NCI-H2029 treated with DMSO at 0.1 percent for 48 hours (cell line): ENCODE measurements around the gene OR5D14.

Source experiments
- DNase-seq: peaks from one replicate; lab custom pipeline; 2025; lab: John Stamatoyannopoulos, UW

Gene OR5D14

GRCh38 chr11:55795256-55795655, at the start of gene OR5D14:
Gene OR5D14, plus strand, starts transcription at chr11:55795556. Its CDS starts 0 bp downstream, at chr11:55795556.
- no peak for DNase-seq

DNA sequence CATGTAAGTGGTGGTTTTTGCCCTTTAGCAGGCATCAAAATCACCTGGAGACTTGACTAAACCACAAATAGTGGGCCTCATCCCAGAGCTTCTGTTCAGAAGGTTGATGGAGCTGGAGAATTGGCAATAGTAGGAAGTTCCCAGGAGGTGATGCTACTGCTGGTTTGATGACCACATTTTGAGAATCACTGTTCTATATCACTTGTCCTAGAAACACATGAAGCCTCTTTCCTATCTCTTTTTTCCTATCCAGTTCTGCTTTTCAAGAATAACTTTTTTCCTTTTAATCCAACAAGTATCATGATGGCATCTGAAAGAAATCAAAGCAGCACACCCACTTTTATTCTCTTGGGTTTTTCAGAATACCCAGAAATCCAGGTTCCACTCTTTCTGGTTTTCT, 22.2 kb upstream of the OR5D14 start, which contains the start of gene OR5D13:
TSS of gene OR5D13 (plus strand) at position 301 of the 400 bp plus-strand sequence. CDS start at position 301, 0 bp downstream.
- DNase-seq = no peak

- no peak for DNase-seq
Measured at GRCh38 chr11:55791606-55792005, 3.8 kb upstream of the OR5D14 start.

DNA sequence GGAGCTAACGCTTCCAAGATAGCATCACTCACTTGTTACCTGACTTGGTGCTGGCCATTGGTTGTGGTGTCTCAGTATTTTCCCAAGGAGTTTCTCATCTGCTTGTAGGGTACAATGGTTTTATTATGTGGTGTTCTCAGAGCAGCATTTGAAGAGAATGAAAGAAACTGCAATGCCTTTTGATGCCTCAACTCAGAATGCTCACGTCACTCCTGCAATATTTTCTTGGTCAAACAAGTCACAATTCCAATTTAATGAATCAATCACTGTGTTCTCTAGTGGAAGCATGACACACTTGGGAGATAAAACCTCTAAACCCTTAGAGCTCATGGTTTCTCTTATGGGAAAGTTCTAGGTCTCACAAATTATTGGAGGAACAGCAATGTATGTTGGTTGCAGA, 2.0 kb upstream of the OR5D14 start:
- no peak for DNase-seq

- DNase-seq = no peak
Measured at GRCh38 chr11:55806248-55806647, 10.9 kb downstream of the OR5D14 start.

DNA sequence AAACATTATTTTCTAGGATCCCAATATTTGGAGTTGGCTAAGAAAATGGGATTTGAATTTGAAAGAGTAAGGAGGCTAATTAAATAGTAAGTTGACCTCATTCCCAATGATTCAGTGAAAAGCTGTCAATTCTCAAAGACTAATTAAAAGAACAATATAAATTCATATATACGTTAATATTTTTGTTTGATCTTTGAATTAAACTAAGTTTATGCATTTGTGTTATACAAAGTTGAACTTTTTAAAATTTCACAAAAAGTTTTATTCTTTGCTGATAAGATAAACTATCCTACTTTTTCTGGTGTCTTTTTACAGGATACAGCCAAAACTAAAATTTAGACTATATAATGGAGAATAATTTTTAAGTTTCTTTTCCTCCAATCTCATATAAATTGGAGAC, 15.7 kb downstream of the OR5D14 start, which contains the start of gene OR5L1:
TSS of gene OR5L1 (plus strand) at position 301 of the 400 bp plus-strand sequence. CDS start 100 bp downstream, outside the sequence.
- no peak for DNase-seq

DNA sequence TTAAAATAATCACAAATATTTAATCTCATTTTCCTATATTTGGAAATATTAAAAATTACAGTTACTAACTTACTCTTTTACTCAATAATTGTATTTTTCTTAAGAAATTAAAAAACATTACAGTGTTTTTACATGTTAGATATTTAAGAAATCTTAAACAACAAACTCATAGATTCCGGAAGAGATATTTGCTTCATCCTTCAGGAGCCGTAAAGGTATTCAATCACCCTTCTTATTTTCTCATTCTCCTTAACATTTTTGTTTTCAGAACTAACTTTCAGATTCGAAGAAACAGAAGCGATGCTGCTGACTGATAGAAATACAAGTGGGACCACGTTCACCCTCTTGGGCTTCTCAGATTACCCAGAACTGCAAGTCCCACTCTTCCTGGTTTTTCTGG, 24.0 kb downstream of the OR5D14 start, which contains the start of gene OR5D18:
TSS of gene OR5D18 (plus strand) at position 301 of the 400 bp plus-strand sequence. CDS start at position 301, 0 bp downstream.
- no peak for DNase-seq

DNA sequence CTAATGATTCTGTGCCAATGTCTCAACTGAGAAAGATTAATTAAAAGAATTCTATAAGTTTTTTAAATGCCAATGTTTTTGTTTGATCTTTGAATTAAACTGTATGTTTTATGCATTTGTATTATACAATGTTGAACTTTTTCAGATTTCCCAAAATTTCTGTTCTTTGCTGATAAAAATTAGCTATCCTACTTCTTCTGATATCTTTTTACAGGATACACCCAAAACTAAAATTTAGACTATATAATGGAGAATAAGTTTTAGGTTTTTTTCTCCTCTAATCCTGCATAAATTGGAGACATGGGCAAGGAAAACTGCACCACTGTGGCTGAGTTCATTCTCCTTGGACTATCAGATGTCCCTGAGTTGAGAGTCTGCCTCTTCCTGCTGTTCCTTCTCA, 31.6 kb downstream of the OR5D14 start, which contains the start of gene OR5L2:
TSS of gene OR5L2 (plus strand) at position 301 of the 400 bp plus-strand sequence. CDS start at position 301, 0 bp downstream.
- no peak for DNase-seq

GRCh38 chr11:55838452-55838851, 43.1 kb downstream of the OR5D14 start, which contains the start of gene OR5D16:
Gene OR5D16, plus strand, starts transcription at chr11:55838752. Its CDS starts 0 bp downstream, at chr11:55838752.
- no peak for DNase-seq
